ENCODE data around the gene SMG6. TPM values are rescaled to one million over a fixed set of nuclear protein-coding genes. Genes with fewer than 3 reads are reported as not detected.

Gene SMG6
- total and polyA plus RNA-seq, 7 experiments from 2014 or later: 8.6 to 65.3 (median 52.7) TPM

DNA sequence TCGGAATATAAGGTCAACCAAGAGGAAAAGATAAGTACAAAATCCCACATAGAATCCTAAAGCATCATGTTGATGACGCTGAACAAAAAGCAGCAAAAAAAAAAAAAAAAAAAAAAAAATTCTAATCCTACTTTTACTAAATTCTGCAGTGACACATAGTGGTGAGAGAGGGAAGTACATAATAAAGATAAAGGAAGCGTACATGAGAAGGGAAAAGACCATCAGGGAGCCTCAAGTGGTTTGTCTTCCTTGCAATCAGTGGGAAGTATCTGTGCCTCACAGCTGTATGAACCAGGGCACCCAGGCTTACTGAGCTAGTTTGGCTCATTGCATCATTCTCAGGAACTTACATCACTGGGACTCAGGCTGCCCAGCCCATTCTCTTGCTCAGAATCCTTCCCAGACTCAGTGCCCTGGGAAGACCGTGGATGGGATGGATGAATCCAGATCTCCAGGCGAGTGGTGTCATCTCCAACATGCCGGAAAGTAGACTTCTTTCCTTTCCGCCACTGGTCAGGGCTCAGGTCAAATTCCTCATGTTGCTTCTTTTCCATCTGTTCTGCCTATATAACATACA, 21.2 kb downstream of the SMG6 start:
- intact Hi-C loops (cut with micrococcal nuclease): loop anchor here (1.0 kb wide), 6 partner anchors 16 to 228 kb away; partner anchors contain the start of gene HIC1 (in 1 of the 2)
- no peaks in the 10 kb centered on the region for H3K27me3 Mint-ChIP-seq
- ChIA-PET CTCF (interaction anchor here (0.6 to 6.4 kb wide), 9 partner anchors 10 to 397 kb away, joined by 3 to 90 read pairs (median 8); partner anchors contain the start of gene HIC1), POLR2A (interaction anchor here (0.6 to 4.9 kb wide), 12 partner anchors 15 to 614 kb away, joined by 3 to 30 read pairs (median 7); partner anchors contain the start of genes HIC1, SMG6 and SRR)
- Histone ChIP-seq H3K36me3 (ENCODE audit: control insufficient read depth in 2 of 3, insufficient read depth in 3 of 3, low read length in 3 of 3) (peaks cover 11 to 54% (median 15%) of the 10 kb centered on the region in 3 experiments), H3K4me1 (ENCODE audit: control insufficient read depth in 2 of 2, insufficient read depth in 2 of 2, low read length in 2 of 2) (peaks cover 0 to 24% of the 10 kb centered on the region in 2 donors), H3K4me3 (ENCODE audit: low read length) (no peak overlapping the region), H3K27me3 (ENCODE audit: control insufficient read depth in 2 of 2, insufficient read depth in 2 of 2, low read length in 2 of 2) (no peaks in the 10 kb centered on the region), H3K9me3 (ENCODE audit: control insufficient read depth in 2 of 3, low read length in 3 of 3) (no peaks in the 10 kb centered on the region), H3K27ac (ENCODE audit: low read depth, low read length) (no peak overlapping the region)
- peak overlapping the region; percentile 44 to 89 (median 72) for H3K27ac Mint-ChIP-seq
- peak overlapping the region in 3 of 10 donors; percentile 12 to 64 (median 28) for H3K4me3 Mint-ChIP-seq
- peaks cover 8 to 51% (median 37%) of the 10 kb centered on the region in 5 donors for H3K36me3 Mint-ChIP-seq
- peak; percentile 76 for ATAC-seq
- DNase-seq: peak in 7 of 9 donors; percentile 37 to 68 (median 58)
- H3K4me1 Mint-ChIP-seq: peaks cover 21 to 58% (median 35%) of the 10 kb centered on the region in 7 donors
- no peaks in the 10 kb centered on the region for H3K9me3 Mint-ChIP-seq

DNA sequence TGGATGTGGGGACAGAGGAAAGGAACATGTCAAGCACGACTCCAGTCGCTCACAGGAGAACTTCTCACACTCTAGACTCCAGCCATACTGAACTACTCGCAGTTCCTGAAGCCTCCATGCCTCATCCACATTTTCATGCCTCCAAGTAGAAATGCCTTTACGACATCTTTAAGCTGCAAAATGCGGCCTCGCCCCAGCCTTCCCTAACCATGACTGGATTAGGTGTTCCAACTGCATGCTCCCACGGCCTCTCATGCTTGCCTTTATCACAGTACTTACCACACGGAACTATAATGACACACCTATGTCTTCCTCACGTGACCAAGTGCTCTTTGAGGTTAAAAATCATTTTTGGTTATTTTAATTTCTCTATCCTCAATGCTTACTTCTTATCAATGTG, 23.9 kb downstream of the SMG6 start:
- ATAC-seq: no peak
- Mint-ChIP-seq H3K27ac (peak overlapping the region; percentile 11 to 88 (median 61)), H3K4me1 (peaks cover 37 to 74% (median 58%) of the 10 kb centered on the region in 7 donors), H3K4me3 (peak overlapping the region in 7 of 10 donors; percentile 3 to 66 (median 35)), H3K27me3 (no peaks in the 10 kb centered on the region), H3K36me3 (peaks cover 8 to 60% (median 36%) of the 10 kb centered on the region in 5 donors), H3K9me3 (peaks cover 0 to 3% (median 0%) of the 10 kb centered on the region in 11 donors)
- Histone ChIP-seq H3K9me3 (ENCODE audit: control insufficient read depth in 2 of 3, low read length in 3 of 3) (no peaks in the 10 kb centered on the region), H3K27ac (ENCODE audit: low read depth, low read length) (no peak overlapping the region), H3K36me3 (ENCODE audit: control insufficient read depth in 2 of 3, insufficient read depth in 3 of 3, low read length in 3 of 3) (peaks cover 11 to 36% (median 15%) of the 10 kb centered on the region in 3 experiments), H3K27me3 (ENCODE audit: control insufficient read depth in 2 of 2, insufficient read depth in 2 of 2, low read length in 2 of 2) (no peaks in the 10 kb centered on the region), H3K4me3 (ENCODE audit: low read length) (no peak overlapping the region), H3K4me1 (ENCODE audit: control insufficient read depth in 2 of 2, insufficient read depth in 2 of 2, low read length in 2 of 2) (peaks cover 10 to 39% of the 10 kb centered on the region in 2 donors)
- intact Hi-C loops (cut with micrococcal nuclease): loop anchor here in 1 of 2 donors (1.0 kb wide), 1 partner anchor 7 kb away; no protein-coding TSS in a partner anchor
- ChIA-PET POLR2A (interaction anchor here (0.6 to 4.9 kb wide), 7 partner anchors 10 to 459 kb away, joined by 3 to 30 read pairs (median 14); partner anchors contain the start of gene HIC1), CTCF (interaction anchor here (0.7 to 6.4 kb wide), 10 partner anchors 8 to 565 kb away, joined by 3 to 90 read pairs (median 8); partner anchors contain the start of gene HIC1)
- DNase-seq: no peak

DNA sequence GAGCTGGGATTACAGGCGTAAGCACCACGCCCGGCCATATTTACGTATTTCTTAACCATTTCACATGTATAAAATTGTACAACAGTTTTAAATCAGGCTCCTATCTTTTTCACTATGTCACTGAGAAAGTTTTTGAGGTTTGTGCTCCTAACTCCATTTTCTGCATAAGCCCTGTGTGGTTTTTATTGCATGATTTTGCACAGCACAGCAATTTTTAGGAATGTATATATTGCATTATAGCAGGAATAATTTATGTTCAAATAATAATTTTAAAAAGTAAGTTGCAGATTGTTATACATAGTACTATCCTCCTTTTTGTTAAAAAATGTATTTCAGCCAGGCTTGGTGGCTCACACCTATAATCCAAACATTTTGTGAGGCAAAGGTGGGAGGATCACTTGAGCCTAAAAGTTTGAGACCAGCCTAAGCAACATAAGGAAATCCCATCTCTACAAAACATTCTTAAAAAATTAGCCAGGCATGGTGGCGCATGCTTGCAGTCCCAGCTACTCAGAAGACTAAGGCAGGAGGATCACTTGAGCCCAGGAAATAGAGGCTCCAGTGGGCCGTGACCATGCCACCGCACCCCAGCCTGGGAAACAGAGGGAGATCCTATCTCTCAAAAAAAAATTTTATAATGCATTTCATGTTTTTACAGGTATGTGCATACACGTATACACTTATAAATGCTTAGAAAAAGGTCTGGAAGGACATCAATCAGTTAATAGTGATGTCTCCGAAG, 26.0 kb downstream of the SMG6 start:
- ATAC-seq (no peak), DNase-seq (no peak)
- peak overlapping the region in 1 of 10 donors; percentile 12 for H3K4me3 Mint-ChIP-seq
- peaks cover 0 to 3% (median 0%) of the 10 kb centered on the region in 11 donors for H3K9me3 Mint-ChIP-seq
- H3K27ac ChIP-seq (ENCODE audit: low read depth, low read length): no peak overlapping the region
- H3K4me1 ChIP-seq (ENCODE audit: control insufficient read depth in 2 of 2, insufficient read depth in 2 of 2, low read length in 2 of 2): peaks cover 10 to 42% of the 10 kb centered on the region in 2 donors
- H3K27ac Mint-ChIP-seq: peak overlapping the region in 3 of 9 donors; percentile 33 to 54 (median 41)
- CTCF ChIA-PET: no interaction called here
- peaks cover 11 to 19% (median 12%) of the 10 kb centered on the region in 3 experiments for H3K36me3 ChIP-seq (ENCODE audit: control insufficient read depth in 2 of 3, insufficient read depth in 3 of 3, low read length in 3 of 3)
- H3K27me3 ChIP-seq (ENCODE audit: control insufficient read depth in 2 of 2, insufficient read depth in 2 of 2, low read length in 2 of 2): no peaks in the 10 kb centered on the region
- no peaks in the 10 kb centered on the region for H3K27me3 Mint-ChIP-seq
- intact Hi-C loops (cut with micrococcal nuclease): no loop called here
- H3K36me3 Mint-ChIP-seq: peaks cover 8 to 57% (median 43%) of the 10 kb centered on the region in 5 donors
- no peak overlapping the region for H3K4me3 ChIP-seq (ENCODE audit: low read length)
- H3K4me1 Mint-ChIP-seq: peaks cover 39 to 72% (median 66%) of the 10 kb centered on the region in 7 donors
- POLR2A ChIA-PET: interaction anchor here (2.1 kb wide), 1 partner anchor 11 kb away, joined by 13 read pairs; no protein-coding TSS in a partner anchor
- no peaks in the 10 kb centered on the region for H3K9me3 ChIP-seq (ENCODE audit: control insufficient read depth in 2 of 3, low read length in 3 of 3)

DNA sequence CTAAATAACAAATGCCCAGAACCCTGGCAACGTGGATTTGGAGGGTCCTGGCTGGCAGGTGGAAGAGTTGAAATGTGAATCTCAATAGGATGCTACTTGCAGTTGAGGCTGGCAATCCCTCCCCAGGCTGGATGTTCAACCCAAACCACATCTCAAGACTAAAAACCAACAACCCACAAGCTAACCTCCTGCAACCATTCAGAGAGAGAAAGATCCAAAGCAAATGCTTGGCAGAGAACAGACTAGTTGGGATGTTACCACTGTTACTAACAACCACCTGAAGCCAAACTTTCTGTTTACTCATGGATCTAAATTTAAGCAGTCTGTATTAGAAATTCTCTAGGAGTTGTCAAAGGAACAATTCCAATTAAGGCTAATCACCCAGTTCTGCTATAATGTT, 27.9 kb downstream of the SMG6 start:
- peak in 6 of 9 donors; percentile 35 to 66 (median 47) for DNase-seq
- H3K27ac ChIP-seq (ENCODE audit: low read depth, low read length): no peak overlapping the region
- H3K4me3 Mint-ChIP-seq: peak overlapping the region in 9 of 10 donors; percentile 49 to 80 (median 58)

DNA sequence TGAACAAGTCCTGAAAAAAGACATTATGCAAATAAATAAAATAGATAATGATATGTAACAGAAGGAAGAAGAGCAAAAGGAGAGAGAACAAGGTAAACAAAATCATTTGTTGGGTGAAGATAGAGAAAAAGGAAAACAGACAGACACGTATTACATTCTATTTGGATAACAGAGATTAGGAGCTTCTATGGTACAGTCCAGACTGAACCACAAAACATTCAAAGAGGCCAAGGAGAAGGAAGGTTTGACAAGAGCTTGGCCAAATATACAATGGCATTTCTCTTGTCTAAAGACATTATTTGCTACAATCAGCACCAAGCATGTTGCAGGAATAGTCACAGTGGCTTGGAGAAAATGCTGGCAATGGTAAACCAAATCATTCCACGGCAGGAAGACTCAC, 29.2 kb downstream of the SMG6 start:
- H3K9me3 ChIP-seq (ENCODE audit: control insufficient read depth in 2 of 3, low read length in 3 of 3): no peaks in the 10 kb centered on the region
- H3K36me3 Mint-ChIP-seq: peaks cover 3 to 53% (median 26%) of the 10 kb centered on the region in 5 donors
- H3K4me1 ChIP-seq (ENCODE audit: control insufficient read depth in 2 of 2, insufficient read depth in 2 of 2, low read length in 2 of 2): peaks cover 18 to 47% of the 10 kb centered on the region in 2 donors
- peaks cover 38 to 74% (median 68%) of the 10 kb centered on the region in 7 donors for H3K4me1 Mint-ChIP-seq
- ATAC-seq (no peak), DNase-seq (no peak)
- H3K27me3 Mint-ChIP-seq: no peaks in the 10 kb centered on the region
- H3K27ac Mint-ChIP-seq: peak overlapping the region in 4 of 9 donors; percentile 1 to 46 (median 28)
- H3K4me3 Mint-ChIP-seq: peak overlapping the region in 3 of 10 donors; percentile 7 to 21 (median 14)
- intact Hi-C loops (cut with micrococcal nuclease): no loop called here
- H3K36me3 ChIP-seq (ENCODE audit: control insufficient read depth in 2 of 3, insufficient read depth in 3 of 3, low read length in 3 of 3): peaks cover 0 to 4% (median 1%) of the 10 kb centered on the region in 3 experiments
- ChIA-PET POLR2A (interaction anchor here (0.6 kb wide), 1 partner anchor 15 kb away, joined by 4 read pairs; no protein-coding TSS in a partner anchor), CTCF (no interaction called here)
- H3K9me3 Mint-ChIP-seq: peaks cover 0 to 3% (median 0%) of the 10 kb centered on the region in 11 donors
- H3K4me3 ChIP-seq (ENCODE audit: low read length): no peak overlapping the region
- no peak overlapping the region for H3K27ac ChIP-seq (ENCODE audit: low read depth, low read length)
- no peaks in the 10 kb centered on the region for H3K27me3 ChIP-seq (ENCODE audit: control insufficient read depth in 2 of 2, insufficient read depth in 2 of 2, low read length in 2 of 2)

More for the DNA sequence above, 27.9 kb downstream of the SMG6 start:
- H3K27me3 ChIP-seq (ENCODE audit: control insufficient read depth in 2 of 2, insufficient read depth in 2 of 2, low read length in 2 of 2): no peaks in the 10 kb centered on the region
- no peak overlapping the region for H3K4me3 ChIP-seq (ENCODE audit: low read length)
- H3K27me3 Mint-ChIP-seq: no peaks in the 10 kb centered on the region
- peak overlapping the region; percentile 60 to 93 (median 82) for H3K27ac Mint-ChIP-seq
- POLR2A ChIA-PET: interaction anchor here (0.6 to 2.1 kb wide), 4 partner anchors 9 to 31 kb away, joined by 3 to 13 read pairs (median 8); no protein-coding TSS in a partner anchor
- H3K4me1 ChIP-seq (ENCODE audit: control insufficient read depth in 2 of 2, insufficient read depth in 2 of 2, low read length in 2 of 2): peaks cover 18 to 44% of the 10 kb centered on the region in 2 donors
- no peaks in the 10 kb centered on the region for H3K9me3 ChIP-seq (ENCODE audit: control insufficient read depth in 2 of 3, low read length in 3 of 3)
- CTCF ChIA-PET: interaction anchor here (0.7 to 0.9 kb wide), 2 partner anchors 31 to 737 kb away, joined by 3 to 4 read pairs; no protein-coding TSS in a partner anchor
- intact Hi-C loops (cut with micrococcal nuclease): loop anchor here (1.0 kb wide), 1 partner anchor 9 kb away; no protein-coding TSS in a partner anchor
- peaks cover 3 to 50% (median 33%) of the 10 kb centered on the region in 5 donors for H3K36me3 Mint-ChIP-seq
- peaks cover 35 to 70% (median 63%) of the 10 kb centered on the region in 7 donors for H3K4me1 Mint-ChIP-seq
- peak; percentile 57 for ATAC-seq
- H3K9me3 Mint-ChIP-seq: peaks cover 0 to 3% (median 0%) of the 10 kb centered on the region in 11 donors
- H3K36me3 ChIP-seq (ENCODE audit: control insufficient read depth in 2 of 3, insufficient read depth in 3 of 3, low read length in 3 of 3): peaks cover 0 to 9% (median 9%) of the 10 kb centered on the region in 3 experiments
